Activated CD4-positive, alpha-beta T cell treated with anti-CD3 and anti-CD28 coated beads, Interleukin-2, amount 50 U/mL, for 1 hour (primary cell): ENCODE data around the gene GOLGA8S.
"Not testable (repeated sequence)": the region's sequence is repeated elsewhere in the genome, so short reads cannot be mapped to it uniquely, and the experiment has no call there.

Experiments
- DNase-seq: peaks from one replicate; pipeline ENCODE4 v3.0.0-alpha.2; 2020

The GOLGA8S gene

GRCh38 chr15:23398357-23398756 is 43.8 kb downstream of the GOLGA8S start:
- DNase-seq = not testable (repeated sequence)

- DNase-seq = not testable (repeated sequence)
Measured at GRCh38 chr15:23399207-23399606, 44.7 kb downstream of the GOLGA8S start.

GRCh38 chr15:23401627-23402026 is 47.1 kb downstream of the GOLGA8S start:
- no peak for DNase-seq

GRCh38 chr15:23402140-23402539 is 47.6 kb downstream of the GOLGA8S start:
- no peak for DNase-seq

DNA sequence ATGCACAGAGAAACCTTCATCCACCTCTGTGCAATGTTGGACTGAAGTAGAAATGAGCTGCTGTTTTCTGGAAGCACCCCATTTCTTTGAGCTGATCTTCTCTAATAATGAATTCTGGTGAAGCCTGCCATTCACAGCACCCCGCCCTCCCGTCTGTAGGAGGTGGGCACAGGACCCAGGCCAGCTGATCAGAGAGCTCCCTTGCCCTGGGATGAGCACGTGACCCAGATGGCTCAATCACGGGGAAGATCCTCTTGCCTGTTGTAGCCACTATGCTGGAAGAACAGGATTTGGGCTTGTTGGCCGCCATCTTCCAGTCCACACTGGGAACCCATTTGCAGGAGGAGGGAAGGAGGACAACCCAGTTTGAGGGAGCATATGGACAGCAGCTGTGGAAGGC is 48.0 kb downstream of the GOLGA8S start:
- no peak for DNase-seq

- DNase-seq = no peak
Measured at GRCh38 chr15:23403550-23403949, 49.0 kb downstream of the GOLGA8S start.

- DNase-seq = no peak
Measured at GRCh38 chr15:23411841-23412240, 57.3 kb downstream of the GOLGA8S start.

- DNase-seq = not testable (repeated sequence)
Measured at GRCh38 chr15:23412881-23413600, 58.5 kb downstream of the GOLGA8S start.
